H9 (cell line): ENCODE data around the gene PFDN1. TPM values are rescaled to one million over a fixed set of nuclear protein-coding genes. Genes with fewer than 3 reads are reported as not detected.

ENCODE experiments used
- DNase-seq: peaks from one replicate; pipeline ENCODE4 v3.0.0-alpha.2; 2017
- H2AFZ ChIP-seq: one replicate; pipeline ENCODE4 v1.6.1; 2013; ENCODE audit warnings: mild to moderate bottlenecking, low read length, control low read depth, moderate library complexity
- H2AK5ac ChIP-seq: 2 replicates; pipeline ENCODE4 v1.6.1; 2013; ENCODE audit warnings: low read length, control low read depth, mixed read lengths; ENCODE audit not compliant: insufficient read length
- H2BK120ac ChIP-seq: one replicate; pipeline ENCODE4 v1.6.1; 2013; ENCODE audit warnings: low read depth, mild to moderate bottlenecking, low read length, control low read depth, inconsistent platforms; ENCODE audit not compliant: poor library complexity, severe bottlenecking
- H2BK12ac ChIP-seq: 2 replicates; pipeline ENCODE4 v1.6.1; 2013; ENCODE audit warnings: low read length, control low read depth, mixed read lengths, low read depth; ENCODE audit not compliant: insufficient read length
- H2BK15ac ChIP-seq: 2 replicates; pipeline ENCODE4 v1.6.1; 2013; ENCODE audit warnings: low read depth, low read length, control low read depth
- H2BK20ac ChIP-seq: one replicate; pipeline ENCODE4 v1.6.1; 2013; ENCODE audit warnings: low read depth, mild to moderate bottlenecking, low read length, control low read depth, inconsistent platforms; ENCODE audit not compliant: poor library complexity, severe bottlenecking
- H2BK5ac ChIP-seq: 2 replicates; pipeline ENCODE4 v1.6.1; 2013; ENCODE audit warnings: low read length, control low read depth, mixed read lengths; ENCODE audit not compliant: insufficient read length
- H3K14ac ChIP-seq: 2 replicates; pipeline ENCODE4 v1.6.1; 2013; ENCODE audit warnings: low read length, control low read depth; ENCODE audit not compliant: insufficient read depth
- H3K18ac ChIP-seq: 2 replicates; pipeline ENCODE4 v1.6.1; 2013; ENCODE audit warnings: low read depth, mild to moderate bottlenecking, mixed read lengths, low read length, control low read depth; ENCODE audit not compliant: insufficient read length
- H3K23ac ChIP-seq: 2 replicates; pipeline ENCODE4 v1.6.1; 2013; ENCODE audit warnings: low read length, control low read depth, mixed read lengths, low read depth; ENCODE audit not compliant: insufficient read length
- H3K23me2 ChIP-seq: 2 replicates; pipeline ENCODE4 v1.6.1; 2013; ENCODE audit warnings: low read depth, mild to moderate bottlenecking, mixed read lengths, low read length, control low read depth; ENCODE audit not compliant: insufficient read length, poor library complexity, severe bottlenecking
- H3K27ac ChIP-seq: 2 replicates; pipeline ENCODE4 v1.5.1; 2013; ENCODE audit warnings: low read length, control low read depth, mixed read lengths, low read depth; ENCODE audit not compliant: insufficient read length
- H3K27me3 ChIP-seq: 2 replicates; pipeline ENCODE4 v1.6.1; 2013; ENCODE audit warnings: low read length, control low read depth, inconsistent platforms; ENCODE audit not compliant: insufficient read depth
- H3K4ac ChIP-seq: 2 replicates; pipeline ENCODE4 v1.6.1; 2013; ENCODE audit warnings: low read depth, mild to moderate bottlenecking, control low read depth, inconsistent platforms, low read length, moderate library complexity
- H3K4me1 ChIP-seq: 2 replicates; pipeline ENCODE4 v1.6.1; 2013; ENCODE audit warnings: low read length, control low read depth, inconsistent platforms; ENCODE audit not compliant: insufficient read depth
- H3K4me2 ChIP-seq: 2 replicates; pipeline ENCODE4 v1.6.1; 2013; ENCODE audit warnings: low read length, control low read depth, mixed read lengths; ENCODE audit not compliant: insufficient read length, insufficient read depth
- H3K56ac ChIP-seq: 2 replicates; pipeline ENCODE4 v1.6.1; 2013; ENCODE audit warnings: low read depth, mild to moderate bottlenecking, mixed read lengths, low read length, control low read depth; ENCODE audit not compliant: insufficient read length
- H3K79me1 ChIP-seq: 2 replicates; pipeline ENCODE4 v1.6.1; 2013; ENCODE audit warnings: low read depth, mild to moderate bottlenecking, moderate library complexity, low read length, control low read depth, inconsistent platforms; ENCODE audit not compliant: insufficient read depth, poor library complexity, severe bottlenecking
- H3K79me2 ChIP-seq: 2 replicates; pipeline ENCODE4 v1.6.1; 2013; ENCODE audit warnings: low read length, control low read depth, inconsistent platforms; ENCODE audit not compliant: insufficient read depth
- H3K9ac ChIP-seq: 2 replicates; pipeline ENCODE4 v1.6.1; 2013; ENCODE audit warnings: low read length, control low read depth, mixed read lengths; ENCODE audit not compliant: insufficient read length; ENCODE audit errors: extremely low read depth
- H3K9me3 ChIP-seq: one replicate; pipeline ENCODE4 v1.6.1; 2013; ENCODE audit warnings: low read depth, low read length, inconsistent platforms; ENCODE audit not compliant: control insufficient read depth
- H3T11ph ChIP-seq: one replicate; pipeline ENCODE4 v1.6.1; 2013; ENCODE audit warnings: mild to moderate bottlenecking, low read length, control low read depth, inconsistent platforms
- H4K20me1 ChIP-seq: one replicate; pipeline ENCODE4 v1.6.1; 2013; ENCODE audit not compliant: control insufficient read depth, insufficient read length, insufficient read depth
- H4K5ac ChIP-seq: 2 replicates; pipeline ENCODE4 v1.6.1; 2013; ENCODE audit warnings: low read depth, mild to moderate bottlenecking, mixed read lengths, low read length, control low read depth; ENCODE audit not compliant: insufficient read length
- H4K8ac ChIP-seq: replicated peaks from 2 replicates; pipeline ENCODE4 v1.6.1; 2013; ENCODE audit warnings: low read length, control low read depth, mixed read lengths, low read depth; ENCODE audit not compliant: insufficient read length
- H4K91ac ChIP-seq: 2 replicates; pipeline ENCODE4 v1.6.1; 2013; ENCODE audit warnings: low read depth, mild to moderate bottlenecking, moderate library complexity, mixed read lengths, low read length, control low read depth; ENCODE audit not compliant: insufficient read length
- H3K27ac Mint-ChIP-seq, 3 experiments: 2 replicates in 2 of 3; 3 replicates in 1 of 3; pipeline ENCODE4 v1.8.0; 2020 to 2021; ENCODE audit warnings: mixed read lengths in 3 of 3, mild to moderate bottlenecking in 1 of 3, moderate library complexity in 1 of 3
- H3K27me3 Mint-ChIP-seq: 2 replicates; pipeline ENCODE4 v1.8.0; 2021; ENCODE audit warnings: low read depth, mild to moderate bottlenecking, moderate library complexity, mixed read lengths
- H3K36me3 Mint-ChIP-seq, 3 experiments: 2 replicates in 2 of 3; 3 replicates in 1 of 3; pipeline ENCODE4 v1.8.0; 2020 to 2021; ENCODE audit warnings: low read depth in 3 of 3, mixed read lengths in 3 of 3; ENCODE audit not compliant: insufficient read depth in 1 of 3
- H3K4me1 Mint-ChIP-seq, 2 experiments: 2 replicates each; pipeline ENCODE4 v1.8.0; 2020; ENCODE audit warnings: mixed read lengths in 2 of 2
- H3K4me3 Mint-ChIP-seq, 2 experiments: 2 replicates in 1 of 2; 3 replicates in 1 of 2; pipeline ENCODE4 v1.8.0; 2020 to 2021; ENCODE audit warnings: mild to moderate bottlenecking in 2 of 2, mixed read lengths in 2 of 2, moderate library complexity in 1 of 2
- H3K9me3 Mint-ChIP-seq, 2 experiments: 2 replicates in 1 of 2; 3 replicates in 1 of 2; pipeline ENCODE4 v1.8.0; 2020; ENCODE audit warnings: mild to moderate bottlenecking in 2 of 2, mixed read lengths in 2 of 2, moderate library complexity in 1 of 2
- total RNA-seq: library from RNA; stranded (reverse); gene quantifications from 2 replicates; pipeline ENCODE4 v1.2.1, GENCODE V29; 2021
- TF ChIP-seq, protein P1 (sequence below): fragments of 200-600 bp; sonication (generic); conservative IDR thresholded peaks from 3 replicates; pipeline ENCODE4 v1.8.0; 2021; ENCODE audit warnings: antibody characterized with exemption, mild to moderate bottlenecking

The PFDN1 gene
- total RNA-seq, 1 experiment from 2014 or later, result 58.3 TPM

DNA sequence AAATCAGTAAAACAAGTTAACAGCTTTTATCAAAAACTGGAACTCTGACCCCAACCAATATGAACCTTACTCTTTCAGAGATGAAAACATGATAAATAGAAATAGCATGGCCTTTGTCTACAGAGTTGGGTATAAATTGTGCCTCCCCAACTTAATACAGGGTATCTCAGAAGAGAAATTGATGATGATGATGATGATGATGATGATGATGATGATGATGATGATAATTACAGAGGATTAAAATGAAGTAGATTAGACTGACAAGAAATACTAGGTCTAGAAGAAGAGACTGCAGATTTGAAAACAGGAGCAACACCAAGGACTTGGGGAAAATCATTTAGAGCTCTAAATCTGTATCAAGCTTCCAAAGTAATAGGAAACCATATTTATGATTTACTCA is 27.1 kb downstream of the PFDN1 start:
- H2AK5ac ChIP-seq, result no peak overlapping the region
- H2BK5ac ChIP-seq, result no peak overlapping the region
- H2BK12ac ChIP-seq, result no peak overlapping the region
- H3K4me3 Mint-ChIP-seq, result no peak overlapping the region
- H3T11ph ChIP-seq, result no peak overlapping the region
- H3K27me3 ChIP-seq, result no peaks in the 10 kb centered on the region
- no peak overlapping the region for H4K8ac ChIP-seq
- H3K9me3 Mint-ChIP-seq, result no peaks in the 10 kb centered on the region
- no peak overlapping the region for H4K5ac ChIP-seq
- peaks cover 8 to 23% (median 8%) of the 10 kb centered on the region in 3 experiments for H3K36me3 Mint-ChIP-seq
- no peaks in the 10 kb centered on the region for H3K79me1 ChIP-seq
- H3K4me2 ChIP-seq, result no peak overlapping the region
- no peak overlapping the region for H4K91ac ChIP-seq
- no peak overlapping the region for H3K56ac ChIP-seq
- no peak overlapping the region for H3K27ac Mint-ChIP-seq
- TF ChIP-seq, protein P1, sequence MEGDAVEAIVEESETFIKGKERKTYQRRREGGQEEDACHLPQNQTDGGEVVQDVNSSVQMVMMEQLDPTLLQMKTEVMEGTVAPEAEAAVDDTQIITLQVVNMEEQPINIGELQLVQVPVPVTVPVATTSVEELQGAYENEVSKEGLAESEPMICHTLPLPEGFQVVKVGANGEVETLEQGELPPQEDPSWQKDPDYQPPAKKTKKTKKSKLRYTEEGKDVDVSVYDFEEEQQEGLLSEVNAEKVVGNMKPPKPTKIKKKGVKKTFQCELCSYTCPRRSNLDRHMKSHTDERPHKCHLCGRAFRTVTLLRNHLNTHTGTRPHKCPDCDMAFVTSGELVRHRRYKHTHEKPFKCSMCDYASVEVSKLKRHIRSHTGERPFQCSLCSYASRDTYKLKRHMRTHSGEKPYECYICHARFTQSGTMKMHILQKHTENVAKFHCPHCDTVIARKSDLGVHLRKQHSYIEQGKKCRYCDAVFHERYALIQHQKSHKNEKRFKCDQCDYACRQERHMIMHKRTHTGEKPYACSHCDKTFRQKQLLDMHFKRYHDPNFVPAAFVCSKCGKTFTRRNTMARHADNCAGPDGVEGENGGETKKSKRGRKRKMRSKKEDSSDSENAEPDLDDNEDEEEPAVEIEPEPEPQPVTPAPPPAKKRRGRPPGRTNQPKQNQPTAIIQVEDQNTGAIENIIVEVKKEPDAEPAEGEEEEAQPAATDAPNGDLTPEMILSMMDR, result no peak
- H2AFZ ChIP-seq, result no peak overlapping the region
- no peaks in the 10 kb centered on the region for H3K23me2 ChIP-seq
- no peak overlapping the region for H3K18ac ChIP-seq
- no peak overlapping the region for H3K23ac ChIP-seq
- H3K27me3 Mint-ChIP-seq, result no peaks in the 10 kb centered on the region
- H3K4ac ChIP-seq, result no peak overlapping the region
- no peak overlapping the region for H2BK15ac ChIP-seq
- no peaks in the 10 kb centered on the region for H3K4me1 Mint-ChIP-seq
- no peak for DNase-seq
- no peaks in the 10 kb centered on the region for H4K20me1 ChIP-seq
- H3K14ac ChIP-seq, result no peak overlapping the region
- H3K9ac ChIP-seq, result no peak overlapping the region
- no peak overlapping the region for H2BK120ac ChIP-seq
- no peak overlapping the region for H3K27ac ChIP-seq
- no peaks in the 10 kb centered on the region for H3K79me2 ChIP-seq
- H2BK20ac ChIP-seq, result no peak overlapping the region
- no peaks in the 10 kb centered on the region for H3K9me3 ChIP-seq
- H3K4me1 ChIP-seq, result no peaks in the 10 kb centered on the region
